OCI-LY1 (cell line): ENCODE data around the gene SPTB.

Experiments
- H2AFZ ChIP-seq: fragments of 200-600 bp; sonication (generic), shearing (Covaris generic); 2 replicates; pipeline ENCODE4 v1.6.0; 2014; ENCODE audit warnings: antibody characterized with exemption, mild to moderate bottlenecking, low read length
- H3F3A ChIP-seq: fragments of 200-600 bp; sonication (generic), shearing (Covaris generic); 2 replicates; pipeline ENCODE4 v1.6.0; 2014; ENCODE audit warnings: mild to moderate bottlenecking, antibody characterized with exemption, low read length, moderate library complexity; ENCODE audit not compliant: insufficient read depth
- H3K27ac ChIP-seq: fragments of 200-600 bp; sonication (generic); 2 replicates; pipeline ENCODE4 v1.5.1; 2014; ENCODE audit warnings: low read length, mixed run types, mild to moderate bottlenecking, low read depth; ENCODE audit not compliant: poor library complexity, severe bottlenecking
- H3K27me3 ChIP-seq: fragments of 200-600 bp; sonication (generic); 2 replicates; pipeline ENCODE4 v1.6.0; 2014; ENCODE audit warnings: antibody characterized with exemption, mild to moderate bottlenecking, low read length, moderate library complexity; ENCODE audit not compliant: insufficient read depth
- H3K36me3 ChIP-seq: fragments of 200-600 bp; sonication (generic); 2 replicates; pipeline ENCODE4 v1.6.1; 2014; ENCODE audit warnings: mild to moderate bottlenecking, antibody characterized with exemption, low read length, moderate library complexity, mixed read lengths; ENCODE audit not compliant: insufficient read depth
- H3K4me1 ChIP-seq: fragments of 200-600 bp; sonication (generic); 2 replicates; pipeline ENCODE4 v1.5.1; 2014; ENCODE audit warnings: mild to moderate bottlenecking, low read length, moderate library complexity; ENCODE audit not compliant: insufficient read depth, severe bottlenecking
- H3K4me2 ChIP-seq: fragments of 200-600 bp; sonication (generic), shearing (Covaris generic); 2 replicates; pipeline ENCODE4 v1.6.1; 2014; ENCODE audit warnings: low read length
- H3K4me3 ChIP-seq: fragments of 200-600 bp; sonication (generic); 2 replicates; pipeline ENCODE4 v1.5.1; 2014; ENCODE audit warnings: low read length, low read depth, mild to moderate bottlenecking, mixed read lengths; ENCODE audit not compliant: poor library complexity, severe bottlenecking
- H3K79me2 ChIP-seq: fragments of 200-600 bp; shearing (Covaris generic); 2 replicates; pipeline ENCODE4 v1.6.1; 2016; ENCODE audit warnings: mixed run types, low read length, mixed read lengths; ENCODE audit not compliant: insufficient read depth
- H3K9ac ChIP-seq: fragments of 200-600 bp; sonication (generic), shearing (Covaris generic); 2 replicates; pipeline ENCODE4 v1.6.1; 2014; ENCODE audit warnings: mild to moderate bottlenecking, low read length, mixed read lengths
- H3K9me2 ChIP-seq: fragments of 200-600 bp; sonication (generic), shearing (Covaris generic); 2 replicates; pipeline ENCODE4 v1.6.1; 2014; ENCODE audit warnings: low read depth, mild to moderate bottlenecking, low read length, mixed read lengths
- H3K9me3 ChIP-seq: fragments of 200-600 bp; shearing (Covaris generic); 2 replicates; pipeline ENCODE4 v1.6.1; 2014; ENCODE audit warnings: low read length, mixed read lengths
- H4K20me1 ChIP-seq: fragments of 200-600 bp; sonication (generic), shearing (Covaris generic); 2 replicates; pipeline ENCODE4 v1.6.0; 2016; ENCODE audit warnings: mild to moderate bottlenecking, low read length; ENCODE audit not compliant: insufficient read depth
- EZH2 ChIP-seq: fragments of 200-600 bp; sonication (generic), shearing (Covaris generic); IDR thresholded peaks from 2 replicates; pipeline ENCODE4 v1.8.0; 2017; ENCODE audit warnings: borderline replicate concordance, mixed run types, mild to moderate bottlenecking, antibody characterized with exemption, low read length, moderate library complexity, mixed read lengths
- TF ChIP-seq, protein P1 (sequence below): fragments of 200-600 bp; sonication (generic), shearing (Covaris generic); IDR thresholded peaks from 2 replicates; pipeline ENCODE4 v1.5.1; 2017; ENCODE audit warnings: mild to moderate bottlenecking, antibody characterized with exemption, low read length, moderate library complexity, mixed read lengths

Gene SPTB

DNA sequence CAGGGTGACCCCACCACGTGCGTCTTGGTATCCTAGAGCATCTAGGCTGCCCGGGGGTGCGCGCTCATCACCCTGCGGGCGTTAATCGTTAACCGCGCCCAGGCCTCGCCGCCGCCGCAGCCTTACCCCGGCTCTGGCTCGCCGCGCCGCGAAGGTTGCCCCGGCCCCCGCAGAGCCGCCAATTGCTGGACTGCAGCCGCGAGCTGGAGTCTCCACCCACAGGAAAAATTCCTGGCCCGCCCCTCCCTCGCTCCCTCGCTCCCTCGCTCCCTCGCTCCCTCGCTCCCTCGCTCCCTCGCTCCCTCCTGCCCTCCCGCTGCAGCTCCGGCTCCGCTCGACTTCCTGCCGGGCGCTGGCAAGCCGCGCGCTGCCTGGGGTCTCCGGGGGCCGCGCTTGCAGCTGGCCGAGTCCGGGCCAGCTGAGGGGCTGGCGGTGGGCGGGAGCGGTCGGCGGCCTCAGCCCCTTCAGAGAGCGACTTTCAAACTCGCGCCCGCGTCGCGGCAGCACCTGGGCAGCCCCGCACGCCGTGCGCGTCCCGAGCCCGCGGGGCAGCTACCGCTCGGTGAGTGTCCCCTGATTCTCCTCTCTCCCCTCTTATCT lies 175.5 kb downstream of the SPTB start, which contains the start of gene PLEKHG3:
Gene PLEKHG3 (plus strand): TSS at position 282 of the 600 bp plus-strand sequence. CDS start 23,208 bp downstream, outside the sequence.
- Histone ChIP-seq H2AFZ (no peak within 1 kb of the TSS), H3K79me2 (no peaks in the 10 kb centered on the region), H3K9me2 (no peaks in the 10 kb centered on the region), H3K4me1 (no peaks in the 10 kb centered on the region), H4K20me1 (no peaks in the 10 kb centered on the region), H3K4me3 (no peak within 1 kb of the TSS), H3F3A (no peaks in the 10 kb centered on the region), H3K27me3 (no peaks in the 10 kb centered on the region; the same call in 1 of the 2 replicates), H3K27ac (no peak within 1 kb of the TSS), H3K4me2 (no peak within 1 kb of the TSS), H3K9ac (no peak within 1 kb of the TSS), H3K36me3 (no peaks in the 10 kb centered on the region), H3K9me3 (no peaks in the 10 kb centered on the region)
- TF ChIP-seq, protein P1, sequence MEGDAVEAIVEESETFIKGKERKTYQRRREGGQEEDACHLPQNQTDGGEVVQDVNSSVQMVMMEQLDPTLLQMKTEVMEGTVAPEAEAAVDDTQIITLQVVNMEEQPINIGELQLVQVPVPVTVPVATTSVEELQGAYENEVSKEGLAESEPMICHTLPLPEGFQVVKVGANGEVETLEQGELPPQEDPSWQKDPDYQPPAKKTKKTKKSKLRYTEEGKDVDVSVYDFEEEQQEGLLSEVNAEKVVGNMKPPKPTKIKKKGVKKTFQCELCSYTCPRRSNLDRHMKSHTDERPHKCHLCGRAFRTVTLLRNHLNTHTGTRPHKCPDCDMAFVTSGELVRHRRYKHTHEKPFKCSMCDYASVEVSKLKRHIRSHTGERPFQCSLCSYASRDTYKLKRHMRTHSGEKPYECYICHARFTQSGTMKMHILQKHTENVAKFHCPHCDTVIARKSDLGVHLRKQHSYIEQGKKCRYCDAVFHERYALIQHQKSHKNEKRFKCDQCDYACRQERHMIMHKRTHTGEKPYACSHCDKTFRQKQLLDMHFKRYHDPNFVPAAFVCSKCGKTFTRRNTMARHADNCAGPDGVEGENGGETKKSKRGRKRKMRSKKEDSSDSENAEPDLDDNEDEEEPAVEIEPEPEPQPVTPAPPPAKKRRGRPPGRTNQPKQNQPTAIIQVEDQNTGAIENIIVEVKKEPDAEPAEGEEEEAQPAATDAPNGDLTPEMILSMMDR = no peak
- no peak for TF ChIP-seq EZH2

DNA sequence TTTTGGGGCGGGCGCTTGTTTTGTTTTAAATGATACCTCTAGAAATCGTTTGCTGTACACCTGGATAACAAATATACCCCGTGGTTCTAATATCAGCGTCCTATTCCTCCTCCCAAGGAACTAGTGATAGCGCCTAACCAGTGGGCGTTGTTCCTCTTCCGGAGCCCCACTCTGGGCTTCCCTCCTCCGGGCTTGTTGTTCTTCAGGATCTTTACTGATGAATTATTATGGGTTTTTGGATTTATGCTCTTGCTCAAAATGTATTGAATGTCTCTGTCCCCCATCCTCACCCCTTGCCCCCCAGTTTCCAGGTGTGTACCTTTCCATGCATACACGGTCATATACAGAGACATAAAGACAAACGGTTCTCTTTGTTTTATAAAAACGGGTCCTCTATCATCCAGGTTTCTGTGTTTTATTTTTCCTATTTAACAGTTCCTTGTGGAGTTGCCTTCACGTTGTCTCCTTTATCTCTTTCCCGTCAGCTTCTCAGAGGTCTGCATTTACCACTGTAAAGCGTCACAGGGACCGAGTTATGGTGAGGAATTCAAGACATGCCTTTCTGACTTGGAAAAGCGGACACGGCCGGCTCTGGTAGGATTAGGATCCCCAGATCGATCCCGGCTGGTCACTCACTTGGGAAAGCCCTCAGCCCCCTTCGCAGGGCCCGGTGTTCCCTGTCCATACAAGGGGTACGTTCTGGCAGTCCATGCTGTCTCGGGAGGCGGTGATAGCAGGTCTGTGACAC lies 176.1 kb downstream of the SPTB start:
- no peak overlapping the region for H2AFZ ChIP-seq

DNA sequence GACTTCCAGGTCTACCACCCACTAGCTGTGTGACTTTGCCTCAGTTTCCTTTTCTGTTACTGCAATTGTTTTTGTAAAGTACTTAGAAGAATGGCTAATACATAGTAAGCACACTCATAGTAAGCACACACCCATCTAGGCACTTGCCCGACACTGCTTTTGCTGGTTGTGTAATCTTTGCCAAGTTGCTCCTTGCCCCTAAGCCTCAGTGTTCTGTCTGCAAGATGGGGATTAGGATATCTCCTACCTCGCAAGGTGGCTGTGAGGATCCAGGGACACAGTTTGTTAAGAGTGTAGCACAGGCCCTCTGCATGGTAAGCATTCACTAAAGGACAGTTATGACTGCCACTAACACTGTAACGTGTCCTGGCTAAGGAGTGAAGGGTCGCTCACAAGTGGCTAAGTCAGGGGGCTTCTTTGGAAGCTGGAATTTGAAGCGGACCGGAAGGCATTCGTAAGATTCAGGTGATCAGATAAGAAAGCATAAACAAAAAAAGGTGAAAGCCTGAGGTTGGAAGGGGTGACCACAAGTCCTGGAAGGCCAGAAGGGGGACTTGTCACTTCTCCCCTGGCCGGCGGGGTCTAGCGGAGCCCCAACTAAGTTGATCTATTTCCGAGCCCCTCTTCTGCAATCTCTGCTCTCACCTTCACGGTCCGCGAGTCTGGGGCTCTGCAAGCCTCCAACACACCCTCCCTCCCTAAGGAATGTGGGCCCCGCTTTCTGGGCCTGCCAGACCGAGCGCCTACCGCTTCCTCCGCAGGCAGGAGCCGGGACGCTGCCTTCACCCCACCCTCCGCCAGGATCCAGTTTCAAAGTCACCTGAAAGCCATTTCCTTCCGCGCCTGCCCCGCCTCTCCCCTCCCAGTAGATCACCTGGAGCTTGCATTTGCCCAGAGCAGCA lies 177.0 kb downstream of the SPTB start:
- no peak overlapping the region for H3K27ac ChIP-seq
- TF ChIP-seq, protein P1 = no peak
- no peak for TF ChIP-seq EZH2
- no peaks in the 10 kb centered on the region for H3K4me1 ChIP-seq

More for the DNA sequence above, 176.1 kb downstream of the SPTB start:
- Histone ChIP-seq H3K27me3 (no peaks in the 10 kb centered on the region; the same call in 1 of the 2 replicates), H3K9me3 (no peaks in the 10 kb centered on the region), H4K20me1 (no peaks in the 10 kb centered on the region), H3K4me3 (no peak overlapping the region), H3K4me2 (no peak overlapping the region), H3K9me2 (no peaks in the 10 kb centered on the region), H3K36me3 (no peaks in the 10 kb centered on the region), H3F3A (no peaks in the 10 kb centered on the region), H3K9ac (no peak overlapping the region), H3K79me2 (no peaks in the 10 kb centered on the region), H3K4me1 (no peaks in the 10 kb centered on the region), H3K27ac (no peak overlapping the region)
- TF ChIP-seq, protein P1 = no peak
- no peak for TF ChIP-seq EZH2

More for the DNA sequence above, 177.0 kb downstream of the SPTB start:
- Histone ChIP-seq H3K9ac (no peak overlapping the region), H3K36me3 (no peaks in the 10 kb centered on the region), H4K20me1 (no peaks in the 10 kb centered on the region), H3K9me2 (no peaks in the 10 kb centered on the region), H3K4me2 (no peak overlapping the region), H3K4me3 (no peak overlapping the region), H2AFZ (no peak overlapping the region), H3K27me3 (no peaks in the 10 kb centered on the region; the same call in 1 of the 2 replicates), H3K79me2 (no peaks in the 10 kb centered on the region), H3K9me3 (no peaks in the 10 kb centered on the region), H3F3A (no peaks in the 10 kb centered on the region)
